ENCODE results near the gene POLR1H.

The POLR1H gene

DNA sequence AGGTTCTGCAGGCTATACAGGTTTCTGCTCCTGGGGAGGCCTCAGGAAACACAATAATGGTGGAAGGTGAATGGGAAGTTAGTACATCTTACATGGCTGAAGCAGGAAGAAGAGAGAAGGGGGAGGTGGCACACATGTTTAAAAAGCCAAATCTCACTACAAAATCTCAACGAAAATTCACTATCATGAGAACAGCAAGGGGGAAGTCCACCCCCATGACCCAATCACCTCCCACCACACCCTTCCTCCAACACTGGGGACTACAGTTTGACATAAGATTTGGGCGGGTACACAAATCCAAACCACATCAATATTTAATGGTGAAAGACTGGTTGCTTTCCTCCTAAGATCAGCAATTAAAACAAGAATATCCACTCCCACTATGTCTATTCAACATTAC is 13.8 kb upstream of the POLR1H start:
- no peak for DNase-seq (ENCODE audit: extremely low read depth, insufficient read length)
- Histone ChIP-seq H3K27me3 (replicated peaks; ENCODE audit: control insufficient read depth, insufficient read depth, low read length) (no peaks in the 10 kb centered on the region), H3K4me3 (replicated peaks; ENCODE audit: low read depth, low read length) (no peak overlapping the region), H3K36me3 (ENCODE audit: control insufficient read depth, insufficient read depth, low read length) (no peaks in the 10 kb centered on the region)
- TF ChIP-seq, protein P1, sequence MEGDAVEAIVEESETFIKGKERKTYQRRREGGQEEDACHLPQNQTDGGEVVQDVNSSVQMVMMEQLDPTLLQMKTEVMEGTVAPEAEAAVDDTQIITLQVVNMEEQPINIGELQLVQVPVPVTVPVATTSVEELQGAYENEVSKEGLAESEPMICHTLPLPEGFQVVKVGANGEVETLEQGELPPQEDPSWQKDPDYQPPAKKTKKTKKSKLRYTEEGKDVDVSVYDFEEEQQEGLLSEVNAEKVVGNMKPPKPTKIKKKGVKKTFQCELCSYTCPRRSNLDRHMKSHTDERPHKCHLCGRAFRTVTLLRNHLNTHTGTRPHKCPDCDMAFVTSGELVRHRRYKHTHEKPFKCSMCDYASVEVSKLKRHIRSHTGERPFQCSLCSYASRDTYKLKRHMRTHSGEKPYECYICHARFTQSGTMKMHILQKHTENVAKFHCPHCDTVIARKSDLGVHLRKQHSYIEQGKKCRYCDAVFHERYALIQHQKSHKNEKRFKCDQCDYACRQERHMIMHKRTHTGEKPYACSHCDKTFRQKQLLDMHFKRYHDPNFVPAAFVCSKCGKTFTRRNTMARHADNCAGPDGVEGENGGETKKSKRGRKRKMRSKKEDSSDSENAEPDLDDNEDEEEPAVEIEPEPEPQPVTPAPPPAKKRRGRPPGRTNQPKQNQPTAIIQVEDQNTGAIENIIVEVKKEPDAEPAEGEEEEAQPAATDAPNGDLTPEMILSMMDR (IDR thresholded peaks at IDR 0.05; ENCODE audit: insufficient read depth, low read length, poor library complexity, severe bottlenecking), result no peak

DNA sequence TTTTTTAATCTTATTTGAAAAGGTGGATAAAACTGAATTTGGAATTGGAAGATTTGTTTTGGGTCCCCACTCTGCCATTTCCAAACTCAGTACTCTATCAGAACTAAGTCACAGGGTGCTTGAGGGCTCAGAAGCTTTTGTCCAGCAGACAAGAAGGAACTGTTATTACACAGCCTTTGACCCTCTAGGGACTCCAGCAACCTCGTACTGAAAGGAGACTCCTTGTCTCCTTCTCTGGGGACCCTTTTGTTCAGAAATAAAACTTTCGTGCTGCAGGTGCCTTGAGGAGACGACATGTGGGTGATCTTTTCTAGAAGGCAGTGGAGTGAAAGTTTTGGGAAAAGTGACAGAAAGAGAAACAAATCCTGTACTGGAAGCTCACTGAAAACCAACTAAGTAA is 7.4 kb upstream of the POLR1H start:
- H3K4me3 ChIP-seq (replicated peaks; ENCODE audit: low read depth, low read length), result no peak overlapping the region
- DNase-seq (ENCODE audit: extremely low read depth, insufficient read length), result no peak
- TF ChIP-seq, protein P1 (IDR thresholded peaks at IDR 0.05; ENCODE audit: insufficient read depth, low read length, poor library complexity, severe bottlenecking), result no peak
- H3K36me3 ChIP-seq (ENCODE audit: control insufficient read depth, insufficient read depth, low read length), result peaks cover 3% of the 10 kb centered on the region
- no peaks in the 10 kb centered on the region for H3K27me3 ChIP-seq (replicated peaks; ENCODE audit: control insufficient read depth, insufficient read depth, low read length)

DNA sequence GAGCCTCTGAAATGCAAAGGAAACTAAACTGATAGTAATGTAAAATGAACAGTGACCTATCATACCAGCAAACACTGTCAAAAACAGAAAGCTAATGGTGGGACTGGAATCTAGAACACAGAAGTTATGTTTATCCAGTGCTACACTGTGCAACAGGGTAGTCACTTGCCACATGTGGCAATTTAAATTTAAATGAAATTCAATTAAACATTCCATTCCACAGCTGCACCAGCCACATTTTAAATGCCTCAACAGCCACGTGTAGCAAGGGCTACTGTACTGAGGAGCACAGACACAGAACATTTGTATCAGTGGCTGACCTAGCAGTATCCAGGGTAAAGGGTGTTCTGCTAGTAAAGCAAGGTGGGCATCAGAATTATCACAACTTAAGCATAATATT is 5.6 kb upstream of the POLR1H start:
- Histone ChIP-seq H3K27me3 (replicated peaks; ENCODE audit: control insufficient read depth, insufficient read depth, low read length) (no peaks in the 10 kb centered on the region), H3K4me3 (replicated peaks; ENCODE audit: low read depth, low read length) (no peak overlapping the region), H3K36me3 (ENCODE audit: control insufficient read depth, insufficient read depth, low read length) (peaks cover 3% of the 10 kb centered on the region)
- no peak for DNase-seq (ENCODE audit: extremely low read depth, insufficient read length)
- TF ChIP-seq, protein P1 (IDR thresholded peaks at IDR 0.05; ENCODE audit: insufficient read depth, low read length, poor library complexity, severe bottlenecking), result no peak

DNA sequence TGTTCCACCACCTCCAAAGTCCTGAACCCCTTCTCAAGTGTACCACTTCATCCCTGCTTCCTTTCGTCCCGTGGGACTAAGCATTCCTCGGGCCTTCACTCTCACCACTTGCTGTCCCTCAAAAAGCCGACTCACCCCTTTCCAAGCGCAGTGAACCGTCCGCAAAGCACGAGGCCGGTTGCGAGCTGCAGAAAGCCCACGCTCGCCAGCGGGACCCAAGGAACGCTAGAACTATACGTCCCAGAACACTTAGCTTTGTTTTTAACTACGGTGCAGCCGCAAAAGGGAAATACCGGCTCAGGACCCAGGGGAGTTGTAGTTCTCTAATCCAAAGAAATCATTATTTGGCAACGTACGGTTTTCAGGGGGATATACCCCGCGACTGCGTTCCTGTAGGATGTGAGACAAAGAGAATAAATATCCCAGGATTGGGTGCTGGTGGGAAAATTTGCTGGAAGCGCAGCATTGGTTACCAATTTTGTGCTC is 416 bp upstream of the POLR1H start:
- Histone ChIP-seq H3K4me3 (replicated peaks; ENCODE audit: low read depth, low read length) (peak overlapping the region; percentile 75), H3K36me3 (ENCODE audit: control insufficient read depth, insufficient read depth, low read length) (peaks cover 3% of the 10 kb centered on the region), H3K27me3 (replicated peaks; ENCODE audit: control insufficient read depth, insufficient read depth, low read length) (no peaks in the 10 kb centered on the region)
- DNase-seq (ENCODE audit: extremely low read depth, insufficient read length), result peak; percentile 36
- TF ChIP-seq, protein P1 (IDR thresholded peaks at IDR 0.05; ENCODE audit: insufficient read depth, low read length, poor library complexity, severe bottlenecking), result no peak

DNA sequence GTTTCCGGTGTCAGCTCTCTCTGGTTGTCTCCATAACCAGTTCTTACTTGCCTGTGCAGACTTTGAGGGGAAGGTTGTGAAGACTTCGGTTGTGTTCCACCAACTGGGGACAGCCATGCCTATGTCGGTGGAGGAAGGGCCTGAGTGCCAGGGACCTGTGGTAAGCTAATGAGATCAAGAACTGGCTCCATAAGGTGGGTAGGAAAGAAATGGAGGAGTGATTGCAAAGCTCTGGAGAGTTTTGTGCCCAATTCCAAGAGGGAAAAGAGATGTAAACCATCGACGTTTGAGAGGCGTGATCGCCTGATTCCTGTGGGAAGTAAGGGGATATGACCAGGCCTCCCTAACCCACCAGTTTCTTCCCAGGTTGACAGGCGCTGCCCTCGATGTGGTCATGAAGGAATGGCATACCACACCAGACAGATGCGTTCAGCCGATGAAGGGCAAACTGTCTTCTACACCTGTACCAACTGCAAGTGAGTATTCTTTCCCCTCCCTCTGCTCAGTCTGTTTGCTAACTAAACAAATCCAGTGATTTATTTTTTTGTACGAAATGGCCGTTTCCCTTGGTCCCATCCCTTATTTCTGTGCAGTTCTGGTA is 893 bp downstream of the POLR1H start:
- H3K4me3 ChIP-seq (replicated peaks; ENCODE audit: low read depth, low read length), result peak overlapping the region; percentile 75
- DNase-seq (ENCODE audit: extremely low read depth, insufficient read length), result no peak
- peaks cover 2% of the 10 kb centered on the region; the same call in 1 of the 2 replicates for H3K36me3 ChIP-seq (ENCODE audit: control insufficient read depth, insufficient read depth, low read length)
- TF ChIP-seq, protein P1 (IDR thresholded peaks at IDR 0.05; ENCODE audit: insufficient read depth, low read length, poor library complexity, severe bottlenecking), result no peak
- H3K27me3 ChIP-seq (replicated peaks; ENCODE audit: control insufficient read depth, insufficient read depth, low read length), result no peaks in the 10 kb centered on the region

Measured in GM06990 (cell line).